GM12878 (cell line): Measurements from ENCODE around the gene EFHD2. TPM values are rescaled to one million over a fixed set of nuclear protein-coding genes. Genes with fewer than 3 reads are reported as not detected.
"Not testable (repeated sequence)": the region's sequence is repeated elsewhere in the genome, so short reads cannot be mapped to it uniquely, and the experiment has no call there.

ENCODE experiments used
- ATAC-seq: fragments of 200-7000 bp; cut with Tn5 transposase; 3 replicates; pipeline ENCODE4 v1.9.1; 2020; ENCODE audit warnings: mild to moderate bottlenecking, moderate library complexity
- BruUV-seq: library from RNA; stranded (reverse); fragments of 400-500 nt; replicated peaks from 2 replicates; lab custom pipeline; 2021; lab: Mats Ljungman, UMichigan
- CTCF ChIA-PET: fragments of 300-600 bp; sonication (Branson Sonifier 250); formaldehyde crosslinking; extraction: SDS; loops from one replicate; lab custom pipeline; 2021; ENCODE audit warnings: inconsistent platforms; lab: Yijun Ruan, JAX
- POLR2A ChIA-PET: fragments of 350-600 bp; formaldehyde crosslinking; extraction: SDS; loops from one replicate; lab custom pipeline; 2021; ENCODE audit warnings: inconsistent platforms; lab: Charles Lee
- RAD21 ChIA-PET: fragments of 300-600 bp; sonication (Branson Sonifier 250); formaldehyde crosslinking; loops from one replicate; lab custom pipeline; 2023; ENCODE audit warnings: antibody characterized with exemption; ENCODE audit not compliant: unreplicated experiment; lab: Charles Lee
- SMC1A ChIA-PET: fragments of 300-600 bp; sonication (Branson Sonifier 250); formaldehyde crosslinking; loops from one replicate; lab custom pipeline; 2023; ENCODE audit not compliant: unreplicated experiment, uncharacterized antibody; lab: Charles Lee
- DNase-seq: peaks from one replicate; pipeline ENCODE4 v3.0.0-alpha.2; 2011; ENCODE audit warnings: low read depth, low spot score
- FAIRE-seq: peaks from 3 replicates; lab custom pipeline; 2011; peaks lifted over from hg19 to GRCh38; lab: Jason Lieb, UNC
- H2AFZ ChIP-seq: 2 replicates; pipeline ENCODE4 v1.6.0; 2011; ENCODE audit warnings: low read depth, low read length, control low read depth; ENCODE audit not compliant: control insufficient read depth
- H3K27ac ChIP-seq: 2 replicates; pipeline ENCODE4 v1.5.1; 2011; ENCODE audit warnings: control low read depth; ENCODE audit not compliant: control insufficient read depth, insufficient read depth
- H3K27me3 ChIP-seq, 2 experiments: replicated peaks in 1 of 2; 2 replicates each; pipeline versions ENCODE4 v1.6.0 to v1.6.1; 2011; ENCODE audit warnings: low read length in 1 of 2; ENCODE audit not compliant: control insufficient read depth in 2 of 2, insufficient read depth in 2 of 2
- H3K36me3 ChIP-seq, 2 experiments: 2 replicates each; pipeline ENCODE4 v1.5.1; 2011; ENCODE audit warnings: low read length in 1 of 2; ENCODE audit not compliant: control insufficient read depth in 2 of 2, insufficient read depth in 2 of 2
- H3K4me1 ChIP-seq: 2 replicates; pipeline ENCODE4 v1.6.1; 2011; ENCODE audit warnings: mild to moderate bottlenecking, low read length, moderate library complexity, mixed read lengths; ENCODE audit not compliant: control insufficient read depth, insufficient read depth
- H3K4me2 ChIP-seq: 2 replicates; pipeline ENCODE4 v1.6.0; 2011; ENCODE audit warnings: control low read depth; ENCODE audit not compliant: control insufficient read depth, insufficient read depth
- H3K4me3 ChIP-seq: fragments of 200-600 bp; sonication (generic); 2 replicates; pipeline ENCODE4 v1.5.1; 2016
- H3K79me2 ChIP-seq: 2 replicates; pipeline ENCODE4 v1.6.0; 2011; ENCODE audit warnings: low read length; ENCODE audit not compliant: control insufficient read depth, insufficient read depth
- H3K9ac ChIP-seq: 2 replicates; pipeline ENCODE4 v1.8.0; 2011; ENCODE audit warnings: low read length, control low read depth, mixed read lengths; ENCODE audit not compliant: control insufficient read depth, insufficient read depth
- H3K9me3 ChIP-seq: replicated peaks from 3 replicates; pipeline ENCODE4 v1.5.1; 2011; ENCODE audit warnings: mild to moderate bottlenecking, low read length; ENCODE audit not compliant: control insufficient read depth, insufficient read depth
- H4K20me1 ChIP-seq: 2 replicates; pipeline ENCODE4 v1.6.0; 2011; ENCODE audit not compliant: control insufficient read depth, insufficient read depth
- CHD1 ChIP-seq: IDR thresholded peaks from 2 replicates; pipeline ENCODE4 v1.6.1; 2012; ENCODE audit warnings: low read depth, low read length, improper control_type of control experiment
- NFXL1 ChIP-seq: fragments of 450-650 bp; IDR thresholded peaks from 2 replicates; pipeline ENCODE4 v1.6.1; 2017; ENCODE audit warnings: antibody characterized with exemption, mild to moderate bottlenecking, borderline replicate concordance
- NFYB ChIP-seq: IDR thresholded peaks from 2 replicates; pipeline ENCODE4 v1.6.1; 2011; ENCODE audit warnings: low read depth, mild to moderate bottlenecking, low read length, improper control_type of control experiment, moderate library complexity; ENCODE audit not compliant: insufficient read depth
- SIN3A ChIP-seq: IDR thresholded peaks from 2 replicates; pipeline ENCODE4 v1.6.1; 2012; ENCODE audit warnings: low read depth, low read length, improper control_type of control experiment
- SREBF2 ChIP-seq: IDR thresholded peaks from 2 replicates; pipeline ENCODE4 v1.6.1; 2012; ENCODE audit warnings: mild to moderate bottlenecking, low read length
- ZNF217 ChIP-seq: fragments of 450-650 bp; IDR thresholded peaks from 2 replicates; pipeline ENCODE4 v1.6.1; 2017; ENCODE audit warnings: antibody characterized with exemption, mild to moderate bottlenecking
- ZNF274 ChIP-seq: IDR thresholded peaks from one replicate; pipeline ENCODE4 v1.8.0; 2011; ENCODE audit not compliant: insufficient read length, insufficient read depth
- ZNF622 ChIP-seq: fragments of 450-650 bp; IDR thresholded peaks from 2 replicates; pipeline ENCODE4 v1.6.1; 2017; ENCODE audit warnings: mild to moderate bottlenecking, inconsistent platforms
- WGBS: methylation state at CpG from one replicate; pipeline ENCODE4 v1.1.6; 2016; ENCODE audit warnings: low lambda C conversion rate; ENCODE audit not compliant: insufficient replicate concordance, insufficient coverage; ENCODE audit errors: missing lambda C conversion rate; 5-methylcytosine and 5-hydroxymethylcytosine counted together
- in situ Hi-C: fragments of 300-500 bp; cut with MboI; formaldehyde crosslinking; loops from 9 replicates; pipeline ENCODE4 v1.14.3; 2018; ENCODE audit warnings: mixed read lengths
- intact Hi-C: fragments of 100-400 bp; cut with micrococcal nuclease; formaldehyde crosslinking; loops from one replicate; pipeline ENCODE4 v1.14.2; 2022; ENCODE audit not compliant: unreplicated experiment
- polyA plus RNA-seq, 11 experiments: library from polyadenylated mRNA; depleted of rRNA in 4 of 11; unstranded in 6 of 11; stranded (reverse) in 5 of 11; fragments of >200 nt; fragmentation: Nextera tagmentation in 4 of 11; fragmentation: Illumina TruSeq in 1 of 11; extraction: Ambion mirVana in 4 of 11; extraction: Trizol in 1 of 11; gene quantifications; 1 replicate in 1 of 11; 2 replicates in 10 of 11; pipeline versions ENCODE4 v1.2.1 to v1.2.3, GENCODE V29; 2011 to 2016; ENCODE audit warnings: inconsistent platforms in 2 of 11, missing spikeins in 2 of 11, low read depth in 1 of 11
- total RNA-seq, 4 experiments: library from RNA; depleted of rRNA in 3 of 4; stranded (reverse); fragments of >200 nt in 3 of 4; fragmentation: Illumina TruSeq in 1 of 4; extraction: Trizol in 1 of 4; gene quantifications; 2 replicates each; pipeline versions ENCODE4 v1.2.1 to v1.2.3, GENCODE V29; 2013 to 2021
- TF ChIP-seq, protein P1 (sequence below): IDR thresholded peaks from 2 replicates; pipeline ENCODE4 v1.6.1; 2011; ENCODE audit warnings: borderline replicate concordance, low read depth, mild to moderate bottlenecking, moderate library complexity, mixed read lengths, low read length; ENCODE audit not compliant: insufficient read depth; ENCODE audit errors: extremely low read length
- TF ChIP-seq, protein P2 (sequence below): fragments of 450-650 bp; IDR thresholded peaks from 2 replicates; pipeline ENCODE4 v1.6.1; 2016; ENCODE audit warnings: mild to moderate bottlenecking

EFHD2 gene
- total and polyA plus RNA-seq, 10 of the 15 experiments (the other 5 are each of a cell fraction or from before 2014, with no cell fraction given): 4.0 to 114 (median 66.1) TPM

DNA sequence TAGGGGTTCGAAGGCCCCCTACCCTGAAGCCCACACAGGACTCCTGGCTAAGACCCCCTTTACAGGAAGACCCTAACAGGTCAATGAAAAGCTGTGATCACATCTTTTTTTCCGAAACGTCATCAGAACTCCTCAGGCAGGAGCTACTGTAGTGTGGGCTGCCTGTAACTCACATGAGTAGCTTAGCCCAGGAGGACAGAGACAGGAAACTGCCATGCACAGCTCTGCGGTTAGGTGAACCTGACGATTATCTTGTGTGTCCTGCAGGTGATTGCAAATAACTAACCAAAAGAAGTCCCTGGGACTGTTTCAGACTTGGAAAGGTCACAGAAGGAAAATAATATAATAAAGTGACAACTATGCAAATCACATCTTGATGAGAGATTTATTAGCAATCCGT, 62.0 kb downstream of the EFHD2 start:
- H4K20me1 ChIP-seq, SMC1A ChIA-PET, H3K27me3 ChIP-seq, H3K4me3 ChIP-seq, H3K4me1 ChIP-seq, H3K79me2 ChIP-seq, H3K9me3 ChIP-seq, intact Hi-C loops, H3K4me2 ChIP-seq, H3K27ac ChIP-seq, BruUV-seq, H3K36me3 ChIP-seq, H3K9ac ChIP-seq, RAD21 ChIA-PET, DNase-seq, FAIRE-seq, in situ Hi-C loops, CTCF ChIA-PET, POLR2A ChIA-PET, H2AFZ ChIP-seq: not testable (repeated sequence)
- WGBS: 11% methylated on average over 6 of the region's 6 CpGs
- ATAC-seq: peak; percentile 62

DNA sequence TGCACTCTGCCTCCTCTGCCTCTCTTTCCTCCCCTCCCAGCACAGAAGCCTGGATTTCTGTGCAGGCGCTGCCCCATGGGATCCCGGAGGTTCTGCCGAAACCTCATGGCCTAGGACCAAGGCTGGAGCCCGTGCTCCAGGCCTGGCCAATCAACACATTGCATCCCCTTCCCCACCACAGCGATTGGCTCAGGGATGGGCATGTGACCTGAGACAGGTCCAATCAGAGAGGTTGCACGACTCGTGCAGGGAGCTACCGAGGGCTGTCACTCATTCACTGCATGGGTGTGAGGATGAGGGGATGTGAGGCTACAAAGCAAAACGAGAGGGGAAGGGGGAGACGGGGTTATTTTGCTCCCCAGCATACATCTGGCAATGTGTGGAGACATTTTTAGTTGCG, 62.9 kb downstream of the EFHD2 start:
- in situ Hi-C loops: no loop called here
- H3K4me3 ChIP-seq: no peak overlapping the region
- BruUV-seq: no TSS peak
- no peaks in the 10 kb centered on the region for H4K20me1 ChIP-seq
- no peaks in the 10 kb centered on the region for H3K36me3 ChIP-seq
- FAIRE-seq: no peak
- no peak overlapping the region for H3K9ac ChIP-seq
- no peak for ATAC-seq
- no peaks in the 10 kb centered on the region for H3K4me1 ChIP-seq
- DNase-seq: no peak
- no peaks in the 10 kb centered on the region for H3K79me2 ChIP-seq
- WGBS: 51% methylated on average over 8 of the region's 11 CpGs
- H3K27me3 ChIP-seq: no peaks in the 10 kb centered on the region
- no peaks in the 10 kb centered on the region for H3K9me3 ChIP-seq
- TF ChIP-seq ZNF274: no peak
- TF ChIP-seq SIN3A: no peak
- no peak for TF ChIP-seq NFXL1
- TF ChIP-seq, protein P1, sequence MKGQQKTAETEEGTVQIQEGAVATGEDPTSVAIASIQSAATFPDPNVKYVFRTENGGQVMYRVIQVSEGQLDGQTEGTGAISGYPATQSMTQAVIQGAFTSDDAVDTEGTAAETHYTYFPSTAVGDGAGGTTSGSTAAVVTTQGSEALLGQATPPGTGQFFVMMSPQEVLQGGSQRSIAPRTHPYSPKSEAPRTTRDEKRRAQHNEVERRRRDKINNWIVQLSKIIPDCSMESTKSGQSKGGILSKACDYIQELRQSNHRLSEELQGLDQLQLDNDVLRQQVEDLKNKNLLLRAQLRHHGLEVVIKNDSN: peak; percentile 58
- no peak for TF ChIP-seq CHD1
- 0 out of 2 replicates have a peak, but pooled peaks have one; percentile 17 for TF ChIP-seq NFYB
- no peak for TF ChIP-seq ZNF217
- TF ChIP-seq ZNF622: no peak
- TF ChIP-seq, protein P2, sequence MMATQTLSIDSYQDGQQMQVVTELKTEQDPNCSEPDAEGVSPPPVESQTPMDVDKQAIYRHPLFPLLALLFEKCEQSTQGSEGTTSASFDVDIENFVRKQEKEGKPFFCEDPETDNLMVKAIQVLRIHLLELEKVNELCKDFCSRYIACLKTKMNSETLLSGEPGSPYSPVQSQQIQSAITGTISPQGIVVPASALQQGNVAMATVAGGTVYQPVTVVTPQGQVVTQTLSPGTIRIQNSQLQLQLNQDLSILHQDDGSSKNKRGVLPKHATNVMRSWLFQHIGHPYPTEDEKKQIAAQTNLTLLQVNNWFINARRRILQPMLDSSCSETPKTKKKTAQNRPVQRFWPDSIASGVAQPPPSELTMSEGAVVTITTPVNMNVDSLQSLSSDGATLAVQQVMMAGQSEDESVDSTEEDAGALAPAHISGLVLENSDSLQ: 0 out of 2 replicates have a peak, but pooled peaks have one; percentile 29
- TF ChIP-seq SREBF2: no peak
- TF ChIP-seq, all 136 proteins: peak for 3
- intact Hi-C loops: no loop called here
- H3K4me2 ChIP-seq: no peak overlapping the region
- H3K27ac ChIP-seq: no peak overlapping the region
- no peak overlapping the region for H2AFZ ChIP-seq
- ChIA-PET POLR2A (no interaction called here), CTCF (no interaction called here), RAD21 (no interaction called here), SMC1A (no interaction called here)
